ENCODE measurements around the gene SLC16A9. TPM values are rescaled to one million over a fixed set of nuclear protein-coding genes. Genes with fewer than 3 reads are reported as not detected.

Gene SLC16A9
- total RNA-seq, 2 experiments from 2014 or later = 1.2 to 1.3 TPM

DNA sequence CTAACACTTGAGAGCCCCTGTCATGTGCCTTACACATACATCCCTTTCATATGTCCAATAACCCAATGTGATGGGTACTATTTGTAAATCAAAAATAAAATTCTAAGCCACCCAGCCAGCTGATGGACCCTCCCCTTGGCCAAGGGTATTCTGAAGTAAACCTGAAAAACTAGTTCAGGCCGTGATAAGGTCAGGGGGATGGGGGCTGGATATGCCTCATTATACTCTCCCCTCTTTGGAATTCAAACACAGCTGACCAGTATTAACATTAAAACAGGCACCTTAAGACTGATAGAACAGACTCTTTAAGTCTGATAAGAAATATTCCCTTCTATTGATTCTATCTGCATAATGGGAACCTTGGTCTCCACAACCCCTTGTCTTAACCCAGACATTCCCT, 51.9 kb downstream of the SLC16A9 start:
- TF ChIP-seq, protein P1, sequence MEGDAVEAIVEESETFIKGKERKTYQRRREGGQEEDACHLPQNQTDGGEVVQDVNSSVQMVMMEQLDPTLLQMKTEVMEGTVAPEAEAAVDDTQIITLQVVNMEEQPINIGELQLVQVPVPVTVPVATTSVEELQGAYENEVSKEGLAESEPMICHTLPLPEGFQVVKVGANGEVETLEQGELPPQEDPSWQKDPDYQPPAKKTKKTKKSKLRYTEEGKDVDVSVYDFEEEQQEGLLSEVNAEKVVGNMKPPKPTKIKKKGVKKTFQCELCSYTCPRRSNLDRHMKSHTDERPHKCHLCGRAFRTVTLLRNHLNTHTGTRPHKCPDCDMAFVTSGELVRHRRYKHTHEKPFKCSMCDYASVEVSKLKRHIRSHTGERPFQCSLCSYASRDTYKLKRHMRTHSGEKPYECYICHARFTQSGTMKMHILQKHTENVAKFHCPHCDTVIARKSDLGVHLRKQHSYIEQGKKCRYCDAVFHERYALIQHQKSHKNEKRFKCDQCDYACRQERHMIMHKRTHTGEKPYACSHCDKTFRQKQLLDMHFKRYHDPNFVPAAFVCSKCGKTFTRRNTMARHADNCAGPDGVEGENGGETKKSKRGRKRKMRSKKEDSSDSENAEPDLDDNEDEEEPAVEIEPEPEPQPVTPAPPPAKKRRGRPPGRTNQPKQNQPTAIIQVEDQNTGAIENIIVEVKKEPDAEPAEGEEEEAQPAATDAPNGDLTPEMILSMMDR (IDR thresholded peaks at IDR 0.05) = no peak
- Mint-ChIP-seq H3K9me3 (no peaks in the 10 kb centered on the region), H3K4me1 (ENCODE audit: low read depth) (peaks cover 10% of the 10 kb centered on the region), H3K27me3 (peaks cover 3% of the 10 kb centered on the region), H3K36me3 (ENCODE audit: low read depth) (no peaks in the 10 kb centered on the region), H3K27ac (no peak overlapping the region), H3K4me3 (no peak overlapping the region)
- CTCF ChIA-PET = interaction anchor here (1.4 kb wide), 1 partner anchor 18 kb away, joined by 3 read pairs; no protein-coding TSS in a partner anchor
- DNase-seq (no peak), ATAC-seq (no peak)
- POLR2A ChIA-PET = interaction anchor here (1.1 kb wide), 1 partner anchor 65 kb away, joined by 4 read pairs; no protein-coding TSS in a partner anchor
- intact Hi-C loops (cut with micrococcal nuclease) = no loop called here

DNA sequence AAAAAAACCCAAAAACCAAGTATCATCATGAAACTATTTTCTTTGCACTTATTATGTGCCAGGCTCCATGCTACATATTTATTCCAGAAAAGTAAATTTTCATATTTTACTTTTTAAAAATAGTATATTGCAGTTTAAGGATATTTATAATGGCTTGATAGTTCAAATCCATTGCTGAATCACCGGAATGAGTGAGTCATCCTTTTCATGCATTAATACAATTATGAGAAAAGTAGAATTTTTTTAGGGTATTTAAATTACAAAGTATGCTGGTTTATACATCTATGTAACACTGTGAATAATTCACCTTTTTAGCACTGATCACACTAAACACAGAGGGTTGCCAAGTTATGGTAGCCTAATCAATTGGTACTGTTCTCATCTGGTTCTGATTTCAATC, 54.3 kb downstream of the SLC16A9 start:
- H3K4me3 Mint-ChIP-seq = no peak overlapping the region
- TF ChIP-seq, protein P1 (IDR thresholded peaks at IDR 0.05) = no peak
- peaks cover 10% of the 10 kb centered on the region for H3K4me1 Mint-ChIP-seq (ENCODE audit: low read depth)
- DNase-seq = no peak
- H3K9me3 Mint-ChIP-seq = no peaks in the 10 kb centered on the region
- ATAC-seq = no peak
- H3K27me3 Mint-ChIP-seq = peaks cover 3% of the 10 kb centered on the region
- ChIA-PET POLR2A (no interaction called here), CTCF (no interaction called here)
- intact Hi-C loops (cut with micrococcal nuclease) = no loop called here
- no peak overlapping the region for H3K27ac Mint-ChIP-seq
- H3K36me3 Mint-ChIP-seq (ENCODE audit: low read depth) = no peaks in the 10 kb centered on the region

DNA sequence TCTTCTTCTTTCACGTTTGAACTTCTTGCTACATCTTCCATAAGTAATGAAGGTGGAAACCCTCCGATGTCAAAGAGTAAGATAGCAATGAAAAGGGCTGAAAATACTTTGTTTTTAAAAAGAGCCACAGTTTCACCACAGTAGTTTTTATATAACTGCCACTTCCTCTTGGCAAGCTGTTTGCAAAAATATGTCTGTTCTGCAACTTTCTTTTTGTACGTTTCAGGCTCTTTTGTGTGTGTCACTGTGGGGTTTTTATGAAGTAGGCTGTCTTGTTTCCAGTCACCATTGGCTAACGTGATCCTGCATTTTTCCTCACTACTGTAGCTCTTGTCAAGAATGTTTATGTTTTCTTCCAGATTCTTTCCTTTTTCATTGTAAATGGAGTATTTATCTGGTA, 55.6 kb downstream of the SLC16A9 start:
- no peaks in the 10 kb centered on the region for H3K27me3 Mint-ChIP-seq
- no peak overlapping the region for H3K4me3 Mint-ChIP-seq
- no peaks in the 10 kb centered on the region for H3K9me3 Mint-ChIP-seq
- no peak for ATAC-seq
- intact Hi-C loops (cut with micrococcal nuclease) = no loop called here
- peaks cover 10% of the 10 kb centered on the region for H3K4me1 Mint-ChIP-seq (ENCODE audit: low read depth)
- TF ChIP-seq, protein P1 (IDR thresholded peaks at IDR 0.05) = no peak
- H3K36me3 Mint-ChIP-seq (ENCODE audit: low read depth) = no peaks in the 10 kb centered on the region
- POLR2A ChIA-PET = no interaction called here
- DNase-seq = no peak
- CTCF ChIA-PET = interaction anchor here (0.6 to 0.8 kb wide), 2 partner anchors 67 to 636 kb away, joined by 3 read pairs; no protein-coding TSS in a partner anchor
- H3K27ac Mint-ChIP-seq = peak overlapping the region; percentile 34

DNA sequence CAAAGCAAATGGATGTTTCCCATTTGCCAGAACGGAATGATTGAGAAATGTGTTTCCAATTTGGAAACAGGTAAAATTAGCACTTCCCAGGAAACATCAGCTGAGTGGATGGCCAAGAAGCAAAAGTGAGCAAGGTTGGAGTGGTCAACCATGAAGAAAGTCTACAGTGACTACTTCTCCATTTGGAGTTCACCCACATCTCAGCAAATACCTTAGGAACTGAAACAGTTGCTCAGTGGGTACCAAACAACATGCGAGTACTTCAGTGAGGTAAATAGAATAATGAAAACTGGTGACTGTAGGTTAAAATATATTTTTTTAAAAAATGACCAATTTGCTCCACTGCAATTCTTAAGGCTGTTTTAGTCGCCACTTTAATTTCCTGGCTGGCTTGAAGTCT, 57.7 kb downstream of the SLC16A9 start:
- Mint-ChIP-seq H3K27ac (no peak overlapping the region), H3K9me3 (no peaks in the 10 kb centered on the region), H3K27me3 (no peaks in the 10 kb centered on the region), H3K36me3 (ENCODE audit: low read depth) (no peaks in the 10 kb centered on the region), H3K4me1 (ENCODE audit: low read depth) (peaks cover 10% of the 10 kb centered on the region), H3K4me3 (no peak overlapping the region)
- TF ChIP-seq, protein P1 (IDR thresholded peaks at IDR 0.05) = no peak
- CTCF ChIA-PET = no interaction called here
- DNase-seq (no peak), ATAC-seq (no peak)
- POLR2A ChIA-PET = no interaction called here
- intact Hi-C loops (cut with micrococcal nuclease) = no loop called here

DNA sequence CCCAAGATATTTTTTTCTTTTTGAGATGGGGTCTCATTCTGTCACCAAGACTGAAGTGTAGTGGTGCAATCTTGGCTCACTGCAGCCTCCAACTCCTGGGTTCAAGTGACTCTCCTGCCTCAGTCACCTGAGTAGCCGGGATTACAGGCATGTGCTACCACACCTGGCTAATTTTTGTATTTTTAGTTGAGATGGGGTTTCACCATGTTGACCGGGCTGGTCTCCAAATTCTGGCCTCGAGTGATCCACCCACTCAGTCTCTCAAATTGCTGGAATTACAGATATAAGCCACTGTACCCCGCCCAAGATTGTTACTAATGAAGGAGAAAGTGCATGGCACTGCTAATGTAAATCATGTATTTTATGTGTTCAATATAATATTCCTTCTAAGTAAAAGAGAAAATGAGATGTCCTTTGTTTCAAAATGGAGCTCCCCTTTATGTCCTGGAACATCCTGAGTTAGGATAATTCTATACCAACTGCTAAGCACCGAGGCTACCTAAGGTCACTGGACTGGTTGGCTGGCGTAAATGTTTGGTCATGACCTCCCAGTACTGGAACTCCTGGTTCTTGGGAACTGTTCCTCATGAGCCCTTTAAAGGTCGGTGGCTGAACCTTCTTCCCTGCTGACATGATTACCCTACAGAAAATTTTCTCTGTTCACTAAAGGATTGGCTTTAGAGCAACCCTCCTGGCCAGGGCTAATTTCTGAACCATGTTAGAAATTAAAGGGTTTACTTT, 59.9 kb downstream of the SLC16A9 start:
- ATAC-seq (no peak), DNase-seq (no peak)
- no peaks in the 10 kb centered on the region for H3K27me3 Mint-ChIP-seq
- CTCF ChIA-PET = no interaction called here
- no peak overlapping the region for H3K27ac Mint-ChIP-seq
- POLR2A ChIA-PET = no interaction called here
- no peaks in the 10 kb centered on the region for H3K36me3 Mint-ChIP-seq (ENCODE audit: low read depth)
- H3K9me3 Mint-ChIP-seq = peaks cover 14% of the 10 kb centered on the region
- intact Hi-C loops (cut with micrococcal nuclease) = no loop called here
- no peak overlapping the region for H3K4me3 Mint-ChIP-seq
- H3K4me1 Mint-ChIP-seq (ENCODE audit: low read depth) = peaks cover 10% of the 10 kb centered on the region
- TF ChIP-seq, protein P1 (IDR thresholded peaks at IDR 0.05) = no peak

Data from activated CD8-positive, alpha-beta T cell treated with anti-CD3 and anti-CD28 coated beads for 36 hours (primary cell).